ENCODE measurements around the gene EIF3L. TPM values are rescaled to one million over a fixed set of nuclear protein-coding genes. Genes with fewer than 3 reads are reported as not detected.
A peak's percentile ranks its signal among the peaks of the same experiment; 100 is the strongest.

Gene EIF3L
- total RNA-seq, 1 experiment from 2014 or later = 218 TPM

DNA sequence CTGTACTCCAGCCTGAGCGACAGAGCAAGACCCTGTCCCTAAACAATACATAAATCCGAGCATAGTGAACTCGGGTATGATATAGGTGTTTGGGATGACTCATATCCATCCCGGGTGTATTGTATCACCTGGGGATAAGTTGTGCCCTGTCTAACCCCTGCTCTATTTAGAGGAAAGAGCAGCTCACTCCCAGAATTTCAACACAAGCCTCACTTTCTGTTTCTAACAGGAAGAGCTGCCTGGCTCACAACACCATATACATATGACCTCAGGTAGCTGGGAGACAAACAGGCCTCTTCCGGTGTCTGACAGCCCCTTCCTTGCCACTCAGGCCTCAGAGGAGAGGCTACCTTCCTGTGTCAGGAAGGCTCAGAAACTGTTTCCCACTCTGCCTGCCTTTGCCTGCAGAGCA, 47.0 kb downstream of the EIF3L start:
- Histone ChIP-seq H3K9ac (ENCODE audit: low read length) (no peak overlapping the region), H3K4me3 (ENCODE audit: low read length) (no peak overlapping the region; the same call in 1 of the 2 replicates), H3K9me2 (replicated peaks; ENCODE audit: low read length) (no peaks in the 10 kb centered on the region), H3K27me3 (ENCODE audit: low read length) (no peaks in the 10 kb centered on the region), H2AFZ (ENCODE audit: low read length) (no peak overlapping the region), H4K20me1 (ENCODE audit: low read length) (no peaks in the 10 kb centered on the region), H3K79me2 (ENCODE audit: low read length) (no peaks in the 10 kb centered on the region), H3K9me3 (ENCODE audit: low read length) (no peaks in the 10 kb centered on the region), H3K4me1 (ENCODE audit: insufficient read depth, low read length) (peaks cover 34% of the 10 kb centered on the region), H3K27ac (ENCODE audit: low read length) (peak overlapping the region; percentile 85), H3K36me3 (ENCODE audit: low read depth, low read length) (no peaks in the 10 kb centered on the region; the same call in 1 of the 2 replicates), H3K4me2 (ENCODE audit: low read length) (peak overlapping the region; percentile 53), H3F3A (ENCODE audit: low read length, unreplicated experiment) (no peaks in the 10 kb centered on the region)
- POLR2A ChIA-PET (ENCODE audit: unreplicated experiment) = interaction anchor here (0.6 to 0.7 kb wide), 3 partner anchors 10 to 58 kb away, joined by 3 to 11 read pairs (median 4); partner anchors contain the start of gene MICALL1
- CTCF ChIA-PET = interaction anchor here (0.5 kb wide), 1 partner anchor 288 kb away, joined by 6 read pairs; the partner anchor contains the start of gene GGA1
- BruUV-seq (replicated peaks) = no TSS peak
- DNase-seq = peak; percentile 88
- TF ChIP-seq EZH2 (IDR thresholded peaks at IDR 0.05; ENCODE audit: low read length, unreplicated experiment) (no peak), EZH2phosphoT487 (IDR thresholded peaks at IDR 0.05; ENCODE audit: borderline replicate concordance, low read length) (no peak)
- TF ChIP-seq, protein P1, sequence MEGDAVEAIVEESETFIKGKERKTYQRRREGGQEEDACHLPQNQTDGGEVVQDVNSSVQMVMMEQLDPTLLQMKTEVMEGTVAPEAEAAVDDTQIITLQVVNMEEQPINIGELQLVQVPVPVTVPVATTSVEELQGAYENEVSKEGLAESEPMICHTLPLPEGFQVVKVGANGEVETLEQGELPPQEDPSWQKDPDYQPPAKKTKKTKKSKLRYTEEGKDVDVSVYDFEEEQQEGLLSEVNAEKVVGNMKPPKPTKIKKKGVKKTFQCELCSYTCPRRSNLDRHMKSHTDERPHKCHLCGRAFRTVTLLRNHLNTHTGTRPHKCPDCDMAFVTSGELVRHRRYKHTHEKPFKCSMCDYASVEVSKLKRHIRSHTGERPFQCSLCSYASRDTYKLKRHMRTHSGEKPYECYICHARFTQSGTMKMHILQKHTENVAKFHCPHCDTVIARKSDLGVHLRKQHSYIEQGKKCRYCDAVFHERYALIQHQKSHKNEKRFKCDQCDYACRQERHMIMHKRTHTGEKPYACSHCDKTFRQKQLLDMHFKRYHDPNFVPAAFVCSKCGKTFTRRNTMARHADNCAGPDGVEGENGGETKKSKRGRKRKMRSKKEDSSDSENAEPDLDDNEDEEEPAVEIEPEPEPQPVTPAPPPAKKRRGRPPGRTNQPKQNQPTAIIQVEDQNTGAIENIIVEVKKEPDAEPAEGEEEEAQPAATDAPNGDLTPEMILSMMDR (conservative IDR thresholded peaks at IDR 0.05; ENCODE audit: low read depth, low read length) = no peak
- peak; percentile 71 for ATAC-seq
- intact Hi-C loops (cut with micrococcal nuclease) = no loop called here

DNA sequence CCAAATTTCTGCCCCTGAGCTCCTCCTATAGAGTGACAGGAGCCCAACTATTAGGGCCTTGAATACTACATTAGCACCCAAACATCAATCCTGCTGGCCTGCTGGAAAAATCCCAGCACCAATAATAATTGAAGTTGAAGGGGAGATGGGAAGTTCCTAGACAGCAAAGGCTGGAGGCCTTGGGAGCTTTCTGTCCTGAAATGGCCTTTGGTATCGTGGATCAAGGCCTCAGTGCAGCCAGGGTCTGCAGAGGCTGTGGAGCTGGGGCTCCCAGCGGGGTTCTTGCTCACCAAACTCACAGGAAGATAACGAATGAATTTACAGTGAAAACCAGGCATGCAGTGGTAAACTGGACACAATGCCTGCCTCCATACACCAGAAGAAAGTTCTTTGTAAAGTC, 47.7 kb downstream of the EIF3L start:
- Histone ChIP-seq H4K20me1 (ENCODE audit: low read length) (no peaks in the 10 kb centered on the region), H3K4me3 (ENCODE audit: low read length) (no peak overlapping the region), H3K4me1 (ENCODE audit: insufficient read depth, low read length) (peaks cover 34% of the 10 kb centered on the region), H3K4me2 (ENCODE audit: low read length) (peak overlapping the region; percentile 53), H3K9me3 (ENCODE audit: low read length) (no peaks in the 10 kb centered on the region), H3K27me3 (ENCODE audit: low read length) (no peaks in the 10 kb centered on the region), H3F3A (ENCODE audit: low read length, unreplicated experiment) (no peaks in the 10 kb centered on the region), H2AFZ (ENCODE audit: low read length) (no peak overlapping the region), H3K9ac (ENCODE audit: low read length) (no peak overlapping the region), H3K36me3 (ENCODE audit: low read depth, low read length) (no peaks in the 10 kb centered on the region; the same call in 1 of the 2 replicates), H3K27ac (ENCODE audit: low read length) (peak overlapping the region; percentile 85), H3K79me2 (ENCODE audit: low read length) (no peaks in the 10 kb centered on the region), H3K9me2 (replicated peaks; ENCODE audit: low read length) (no peaks in the 10 kb centered on the region)
- ChIA-PET CTCF (interaction anchor here (0.5 kb wide), 1 partner anchor 289 kb away, joined by 6 read pairs; the partner anchor contains the start of gene GGA1), POLR2A (ENCODE audit: unreplicated experiment) (interaction anchor here (0.6 kb wide), 1 partner anchor 51 kb away, joined by 4 read pairs; no protein-coding TSS in a partner anchor)
- BruUV-seq (replicated peaks) = no TSS peak
- intact Hi-C loops (cut with micrococcal nuclease) = no loop called here
- TF ChIP-seq EZH2 (IDR thresholded peaks at IDR 0.05; ENCODE audit: low read length, unreplicated experiment) (no peak), EZH2phosphoT487 (IDR thresholded peaks at IDR 0.05; ENCODE audit: borderline replicate concordance, low read length) (no peak)
- TF ChIP-seq, protein P1 (conservative IDR thresholded peaks at IDR 0.05; ENCODE audit: low read depth, low read length) = no peak
- DNase-seq (no peak), ATAC-seq (no peak)

DNA sequence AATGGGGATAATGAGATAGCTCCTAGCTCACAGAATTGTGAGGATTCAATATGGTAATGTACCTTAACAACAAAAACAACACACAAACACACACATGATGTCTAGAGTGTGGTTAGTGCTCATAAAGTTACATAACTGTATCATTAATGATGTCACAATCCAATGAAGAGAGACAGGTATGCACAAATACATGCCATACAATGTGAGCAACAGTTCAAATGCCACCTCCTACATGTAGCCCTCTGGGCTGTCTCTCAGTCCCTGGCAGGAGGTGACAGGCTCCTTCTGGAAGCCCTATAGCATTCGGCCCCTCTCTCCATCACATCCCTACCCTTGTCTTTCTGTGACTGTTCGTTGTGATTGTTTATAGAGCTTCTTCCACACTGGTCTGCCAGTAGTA, 48.6 kb downstream of the EIF3L start:
- Histone ChIP-seq H3K36me3 (ENCODE audit: low read depth, low read length) (no peaks in the 10 kb centered on the region), H2AFZ (ENCODE audit: low read length) (no peak overlapping the region), H4K20me1 (ENCODE audit: low read length) (no peaks in the 10 kb centered on the region), H3K9me2 (replicated peaks; ENCODE audit: low read length) (no peaks in the 10 kb centered on the region), H3K79me2 (ENCODE audit: low read length) (no peaks in the 10 kb centered on the region), H3K9ac (ENCODE audit: low read length) (no peak overlapping the region), H3K4me3 (ENCODE audit: low read length) (no peak overlapping the region), H3K27ac (ENCODE audit: low read length) (no peak overlapping the region), H3K9me3 (ENCODE audit: low read length) (no peaks in the 10 kb centered on the region), H3F3A (ENCODE audit: low read length, unreplicated experiment) (no peaks in the 10 kb centered on the region), H3K4me1 (ENCODE audit: insufficient read depth, low read length) (peaks cover 34% of the 10 kb centered on the region), H3K4me2 (ENCODE audit: low read length) (no peak overlapping the region), H3K27me3 (ENCODE audit: low read length) (no peaks in the 10 kb centered on the region)
- no peak for ATAC-seq
- POLR2A ChIA-PET (ENCODE audit: unreplicated experiment) = no interaction called here
- intact Hi-C loops (cut with micrococcal nuclease) = no loop called here
- DNase-seq = no peak
- TF ChIP-seq EZH2phosphoT487 (IDR thresholded peaks at IDR 0.05; ENCODE audit: borderline replicate concordance, low read length) = no peak
- TF ChIP-seq, protein P1 (conservative IDR thresholded peaks at IDR 0.05; ENCODE audit: low read depth, low read length) = no peak
- no peak for TF ChIP-seq EZH2 (IDR thresholded peaks at IDR 0.05; ENCODE audit: low read length, unreplicated experiment)
- CTCF ChIA-PET = no interaction called here
- BruUV-seq (replicated peaks) = no TSS peak

Data from PC-3 (cell line).